ENCODE data around the gene GABBR1. TPM values are rescaled to one million over a fixed set of nuclear protein-coding genes. Genes with fewer than 3 reads are reported as not detected.
A peak's percentile ranks its signal among the peaks of the same experiment; 100 is the strongest.

The GABBR1 gene
- total RNA-seq, 1 donor from 2014 or later, result 71.7 TPM

DNA sequence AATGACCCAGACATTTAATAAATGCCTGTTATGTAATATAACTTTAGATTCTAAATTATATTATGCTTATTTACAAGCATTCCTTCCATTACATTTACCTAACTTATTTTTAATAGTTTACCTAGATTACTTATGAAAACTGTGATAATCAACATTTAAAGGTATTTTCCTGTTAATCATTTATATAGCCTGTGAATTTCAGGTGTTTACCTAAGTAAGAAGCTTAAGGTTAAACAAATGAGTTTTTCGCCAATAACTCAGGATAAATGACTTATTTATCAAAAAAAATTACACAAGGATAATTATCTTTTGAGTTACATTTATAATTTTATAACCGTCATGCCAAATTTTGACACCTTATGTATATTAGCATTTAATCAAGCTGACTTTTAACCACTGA lies 108.9 kb downstream of the GABBR1 start:
- TF ChIP-seq, protein P1, sequence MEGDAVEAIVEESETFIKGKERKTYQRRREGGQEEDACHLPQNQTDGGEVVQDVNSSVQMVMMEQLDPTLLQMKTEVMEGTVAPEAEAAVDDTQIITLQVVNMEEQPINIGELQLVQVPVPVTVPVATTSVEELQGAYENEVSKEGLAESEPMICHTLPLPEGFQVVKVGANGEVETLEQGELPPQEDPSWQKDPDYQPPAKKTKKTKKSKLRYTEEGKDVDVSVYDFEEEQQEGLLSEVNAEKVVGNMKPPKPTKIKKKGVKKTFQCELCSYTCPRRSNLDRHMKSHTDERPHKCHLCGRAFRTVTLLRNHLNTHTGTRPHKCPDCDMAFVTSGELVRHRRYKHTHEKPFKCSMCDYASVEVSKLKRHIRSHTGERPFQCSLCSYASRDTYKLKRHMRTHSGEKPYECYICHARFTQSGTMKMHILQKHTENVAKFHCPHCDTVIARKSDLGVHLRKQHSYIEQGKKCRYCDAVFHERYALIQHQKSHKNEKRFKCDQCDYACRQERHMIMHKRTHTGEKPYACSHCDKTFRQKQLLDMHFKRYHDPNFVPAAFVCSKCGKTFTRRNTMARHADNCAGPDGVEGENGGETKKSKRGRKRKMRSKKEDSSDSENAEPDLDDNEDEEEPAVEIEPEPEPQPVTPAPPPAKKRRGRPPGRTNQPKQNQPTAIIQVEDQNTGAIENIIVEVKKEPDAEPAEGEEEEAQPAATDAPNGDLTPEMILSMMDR (conservative IDR thresholded peaks at IDR 0.05), result no peak
- Mint-ChIP-seq H3K9me3 (no peaks in the 10 kb centered on the region), H3K4me1 (ENCODE audit: unreplicated experiment) (no peaks in the 10 kb centered on the region), H3K27me3 (peaks cover 15% of the 10 kb centered on the region), H3K36me3 (no peaks in the 10 kb centered on the region), H3K4me3 (no peak overlapping the region), H3K27ac (no peak overlapping the region)
- DNase-seq (ENCODE audit: extremely low spot score, unreplicated experiment), result no peak

DNA sequence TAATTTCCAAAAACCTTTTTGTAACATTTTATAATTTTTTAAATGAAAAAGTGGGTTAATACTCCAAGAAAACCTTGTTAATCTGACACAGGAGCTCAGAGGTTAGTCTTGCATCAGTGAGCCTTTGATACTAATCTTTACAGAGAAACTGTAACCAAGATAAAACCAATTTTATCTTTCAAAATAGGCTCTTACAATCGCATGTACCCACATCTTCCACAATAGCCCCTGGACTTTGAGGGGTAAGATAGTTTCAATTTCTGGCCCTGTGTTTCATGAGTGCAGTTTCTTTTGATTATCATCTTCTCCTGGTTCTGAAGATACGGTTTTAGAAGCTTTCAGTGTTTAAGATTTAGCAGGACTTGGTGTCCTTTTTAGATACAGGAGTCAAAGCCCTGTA lies 110.8 kb downstream of the GABBR1 start:
- TF ChIP-seq, protein P1 (conservative IDR thresholded peaks at IDR 0.05), result no peak
- no peaks in the 10 kb centered on the region for H3K9me3 Mint-ChIP-seq
- H3K27me3 Mint-ChIP-seq, result peaks cover 9% of the 10 kb centered on the region
- no peak overlapping the region for H3K4me3 Mint-ChIP-seq
- DNase-seq (ENCODE audit: extremely low spot score, unreplicated experiment), result no peak
- no peaks in the 10 kb centered on the region for H3K36me3 Mint-ChIP-seq
- H3K4me1 Mint-ChIP-seq (ENCODE audit: unreplicated experiment), result no peaks in the 10 kb centered on the region
- no peak overlapping the region for H3K27ac Mint-ChIP-seq

DNA sequence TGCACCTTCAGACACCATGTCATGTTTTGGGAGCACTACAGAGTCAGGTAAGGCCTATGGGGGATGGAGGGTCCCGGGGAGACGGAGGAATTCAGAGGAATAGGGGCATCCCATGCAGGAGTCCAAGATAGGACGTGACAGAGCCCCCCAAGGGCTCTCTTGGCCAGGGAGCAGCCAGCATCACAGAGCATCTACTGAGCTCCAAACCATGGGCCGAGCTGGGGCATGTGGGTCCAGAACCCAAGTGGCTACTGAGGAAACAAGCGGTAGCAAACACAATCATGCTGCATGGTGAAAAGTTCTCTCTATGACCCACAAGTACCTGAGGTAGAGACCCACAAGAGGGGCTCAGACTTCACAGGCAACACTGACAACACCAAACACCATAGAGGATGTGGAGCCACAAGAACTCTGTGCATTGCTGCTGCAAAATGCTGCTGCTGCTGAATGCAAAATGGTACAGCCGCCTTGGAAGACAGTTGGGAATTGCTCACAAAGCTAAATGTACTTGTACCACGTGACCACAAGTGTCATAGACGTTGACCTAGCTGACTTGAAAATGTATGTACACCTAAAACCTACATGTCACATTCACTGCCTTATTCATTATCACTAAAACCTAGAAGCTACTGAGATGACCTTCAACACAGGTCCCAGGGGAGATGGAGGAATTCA lies 111.8 kb downstream of the GABBR1 start:
- no peaks in the 10 kb centered on the region for H3K36me3 Mint-ChIP-seq
- no peaks in the 10 kb centered on the region for H3K9me3 Mint-ChIP-seq
- peaks cover 2% of the 10 kb centered on the region for H3K4me1 Mint-ChIP-seq (ENCODE audit: unreplicated experiment)

DNA sequence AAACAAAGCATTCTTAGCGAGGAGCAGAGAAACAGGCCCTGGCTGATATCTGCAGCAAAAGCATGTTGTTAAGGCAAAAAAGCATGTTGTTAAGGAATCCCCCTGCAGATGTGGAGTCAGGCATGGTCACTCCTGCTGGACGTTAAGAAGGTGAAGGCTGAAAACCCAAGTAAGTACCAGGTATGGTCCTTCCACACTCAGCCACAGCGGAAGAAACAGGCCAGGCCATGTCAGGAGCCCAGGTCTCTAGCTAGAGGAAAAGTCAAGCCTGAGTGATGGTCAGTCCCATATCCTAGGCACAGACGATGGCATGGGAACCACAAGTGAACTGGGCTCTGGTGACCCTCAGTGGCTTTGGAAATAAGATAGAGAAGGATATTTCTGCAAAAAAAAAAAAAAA lies 112.8 kb downstream of the GABBR1 start:
- no peaks in the 10 kb centered on the region for H3K9me3 Mint-ChIP-seq
- H3K4me1 Mint-ChIP-seq (ENCODE audit: unreplicated experiment), result peaks cover 6% of the 10 kb centered on the region
- H3K4me3 Mint-ChIP-seq, result no peak overlapping the region
- no peak overlapping the region for H3K27ac Mint-ChIP-seq
- TF ChIP-seq, protein P1 (conservative IDR thresholded peaks at IDR 0.05), result no peak
- DNase-seq (ENCODE audit: extremely low spot score, unreplicated experiment), result no peak
- peaks cover 7% of the 10 kb centered on the region for H3K27me3 Mint-ChIP-seq
- no peaks in the 10 kb centered on the region for H3K36me3 Mint-ChIP-seq

More for the DNA sequence above, 111.8 kb downstream of the GABBR1 start:
- peaks cover 9% of the 10 kb centered on the region for H3K27me3 Mint-ChIP-seq
- H3K27ac Mint-ChIP-seq, result no peak overlapping the region
- TF ChIP-seq, protein P1 (conservative IDR thresholded peaks at IDR 0.05), result no peak
- DNase-seq (ENCODE audit: extremely low spot score, unreplicated experiment), result no peak
- H3K4me3 Mint-ChIP-seq, result no peak overlapping the region

DNA sequence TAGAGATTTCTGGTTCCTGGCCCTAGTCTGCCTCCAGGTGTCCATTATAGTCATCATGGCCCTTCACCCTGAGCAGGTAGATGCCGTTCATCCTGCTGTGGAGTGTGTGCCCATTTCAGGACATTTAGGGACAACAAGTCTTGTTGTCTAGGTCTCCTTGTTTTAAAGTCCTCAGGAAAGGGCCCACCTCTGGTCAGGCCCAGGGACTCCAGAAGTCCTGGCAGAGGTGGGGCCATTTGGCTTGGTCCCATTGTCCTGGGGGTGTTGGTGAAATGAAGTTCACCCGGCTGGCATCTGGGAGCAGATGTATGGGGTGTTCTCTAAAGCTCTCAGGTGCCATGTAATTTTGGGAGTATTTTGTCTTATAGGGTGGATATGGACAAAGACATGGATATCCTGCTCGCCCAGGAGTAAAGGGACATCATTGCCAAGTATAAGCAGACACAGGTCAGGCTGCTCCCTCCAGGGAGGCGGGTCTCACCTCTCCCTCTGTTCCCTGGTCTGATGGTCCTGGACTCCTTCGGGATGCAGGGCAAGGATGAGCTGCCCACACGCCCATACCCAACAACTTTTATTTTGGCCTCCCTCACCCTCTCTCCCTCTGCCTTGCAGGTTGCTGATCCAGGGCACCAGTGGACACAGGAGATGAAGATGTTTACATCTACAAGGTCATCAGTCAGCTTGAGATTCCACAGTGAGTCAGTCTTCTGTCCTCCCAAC lies 113.5 kb downstream of the GABBR1 start:
- Mint-ChIP-seq H3K27ac (no peak overlapping the region), H3K4me1 (ENCODE audit: unreplicated experiment) (peaks cover 6% of the 10 kb centered on the region), H3K27me3 (peaks cover 7% of the 10 kb centered on the region), H3K36me3 (no peaks in the 10 kb centered on the region), H3K4me3 (no peak overlapping the region), H3K9me3 (peaks cover 6% of the 10 kb centered on the region)
- DNase-seq (ENCODE audit: extremely low spot score, unreplicated experiment), result peak; percentile 18
- TF ChIP-seq, protein P1 (conservative IDR thresholded peaks at IDR 0.05), result no peak

Measured in type B pancreatic cell (in vitro differentiated cells).